HEK293 (cell line): ENCODE data around the gene TEPSIN.
A peak's percentile ranks its signal among the peaks of the same experiment; 100 is the strongest.

Source experiments
- CTCF ChIA-PET: fragments of 350-600 bp; formaldehyde crosslinking; extraction: SDS; loops from one replicate; lab custom pipeline; 2021; ENCODE audit warnings: antibody characterized with exemption; lab: Yijun Ruan, JAX
- POLR2A ChIA-PET: fragments of 300-600 bp; formaldehyde crosslinking; extraction: SDS; loops from one replicate; lab custom pipeline; 2020; ENCODE audit warnings: antibody characterized with exemption, inconsistent platforms; lab: Yijun Ruan, JAX
- H3K27ac ChIP-seq: fragments of 200-500 bp; sonication (Bioruptor generic); 2 replicates; pipeline ENCODE4 v1.5.1; 2014; ENCODE audit warnings: low read depth, low read length, control low read depth, inconsistent platforms; ENCODE audit errors: extremely low read depth
- H3K36me3 ChIP-seq, 2 experiments: fragments of 200-500 bp in 1 of 2; sonication (Bioruptor generic) in 1 of 2; 1 replicate in 1 of 2; 2 replicates in 1 of 2; pipeline ENCODE4 v1.5.1; 2014 to 2017; ENCODE audit warnings: inconsistent platforms in 2 of 2, low read length in 2 of 2; ENCODE audit not compliant: control insufficient read depth in 2 of 2, insufficient read depth in 1 of 2
- H3K4me1 ChIP-seq: fragments of 200-500 bp; sonication (Bioruptor generic); 2 replicates; pipeline ENCODE4 v1.5.1; 2014; ENCODE audit warnings: mild to moderate bottlenecking, low read length, inconsistent platforms; ENCODE audit not compliant: control insufficient read depth, insufficient read depth
- H3K4me3 ChIP-seq: 2 replicates; pipeline ENCODE4 v1.5.1; 2011; ENCODE audit warnings: low read depth, mild to moderate bottlenecking, control low read depth, low read length, moderate library complexity
- H3K9me3 ChIP-seq: fragments of 200-500 bp; sonication (Bioruptor generic); 2 replicates; pipeline ENCODE4 v1.5.1; 2014; ENCODE audit warnings: low read depth, low read length, inconsistent platforms; ENCODE audit not compliant: control insufficient read depth, insufficient read depth
- ATF2 ChIP-seq: fragments of 450-650 bp; formaldehyde crosslinking; IDR thresholded peaks from 2 replicates; pipeline ENCODE4 v1.5.1; 2016; ENCODE audit warnings: missing biosample characterization, missing genetic modification characterization, low read depth
- CTCF ChIP-seq: fragments of 450-650 bp; formaldehyde crosslinking; IDR thresholded peaks from 2 replicates; pipeline ENCODE4 v1.5.1; 2016; ENCODE audit warnings: missing biosample characterization, missing genetic modification characterization
- EGR2 ChIP-seq: fragments of 450-650 bp; formaldehyde crosslinking; IDR thresholded peaks from 2 replicates; pipeline ENCODE4 v1.5.1; 2016; ENCODE audit warnings: low read depth, missing biosample characterization, missing genetic modification characterization
- GLIS1 ChIP-seq: fragments of 450-650 bp; formaldehyde crosslinking; IDR thresholded peaks from 2 replicates; pipeline ENCODE4 v1.5.1; 2016; ENCODE audit warnings: missing biosample characterization, missing genetic modification characterization
- GLIS2 ChIP-seq: fragments of 450-650 bp; formaldehyde crosslinking; IDR thresholded peaks from 2 replicates; pipeline ENCODE4 v1.5.1; 2016; ENCODE audit warnings: missing biosample characterization, missing genetic modification characterization
- KLF10 ChIP-seq: fragments of 450-650 bp; IDR thresholded peaks from 2 replicates; pipeline ENCODE4 v1.5.1; 2018; ENCODE audit warnings: missing biosample characterization, mild to moderate bottlenecking, missing genetic modification characterization
- KLF7 ChIP-seq: fragments of 450-650 bp; formaldehyde crosslinking; IDR thresholded peaks from 2 replicates; pipeline ENCODE4 v1.5.1; 2016; ENCODE audit warnings: missing biosample characterization, missing genetic modification characterization, borderline replicate concordance
- SCRT1 ChIP-seq: fragments of 450-650 bp; formaldehyde crosslinking; IDR thresholded peaks from 2 replicates; pipeline ENCODE4 v1.5.1; 2016; ENCODE audit warnings: missing biosample characterization, missing genetic modification characterization, borderline replicate concordance
- SCRT2 ChIP-seq: fragments of 450-650 bp; formaldehyde crosslinking; IDR thresholded peaks from 2 replicates; pipeline ENCODE4 v1.5.1; 2016; ENCODE audit warnings: missing biosample characterization, missing genetic modification characterization
- SP2 ChIP-seq: fragments of 450-650 bp; formaldehyde crosslinking; IDR thresholded peaks from 2 replicates; pipeline ENCODE4 v1.5.1; 2016; ENCODE audit warnings: missing biosample characterization, missing genetic modification characterization
- ZBTB1 ChIP-seq: fragments of 450-650 bp; formaldehyde crosslinking; IDR thresholded peaks from 2 replicates; pipeline ENCODE4 v1.5.1; 2016; ENCODE audit warnings: missing biosample characterization, missing genetic modification characterization
- ZBTB10 ChIP-seq: fragments of 450-650 bp; formaldehyde crosslinking; IDR thresholded peaks from 2 replicates; pipeline ENCODE4 v1.5.1; 2016; ENCODE audit warnings: missing biosample characterization, missing genetic modification characterization
- ZBTB17 ChIP-seq: fragments of 450-650 bp; formaldehyde crosslinking; IDR thresholded peaks from 2 replicates; pipeline ENCODE4 v1.5.1; 2016; ENCODE audit warnings: missing biosample characterization, missing genetic modification characterization
- ZBTB44 ChIP-seq: fragments of 450-650 bp; IDR thresholded peaks from 2 replicates; pipeline ENCODE4 v1.5.1; 2018; ENCODE audit warnings: missing biosample characterization, mild to moderate bottlenecking, missing genetic modification characterization
- ZBTB7A ChIP-seq: fragments of 450-650 bp; formaldehyde crosslinking; IDR thresholded peaks from 2 replicates; pipeline ENCODE4 v1.5.1; 2016; ENCODE audit warnings: low read depth, missing biosample characterization, missing genetic modification characterization
- ZEB2 ChIP-seq: fragments of 450-650 bp; formaldehyde crosslinking; IDR thresholded peaks from 2 replicates; pipeline ENCODE4 v1.5.1; 2016; ENCODE audit warnings: missing biosample characterization, missing genetic modification characterization
- ZFHX2 ChIP-seq: fragments of 450-650 bp; formaldehyde crosslinking; conservative IDR thresholded peaks from 2 replicates; pipeline ENCODE4 v1.5.1; 2016; ENCODE audit warnings: missing biosample characterization, missing genetic modification characterization
- ZNF10 ChIP-seq: fragments of 450-650 bp; formaldehyde crosslinking; IDR thresholded peaks from 2 replicates; pipeline ENCODE4 v1.5.1; 2017; ENCODE audit warnings: missing biosample characterization, missing genetic modification characterization
- ZNF2 ChIP-seq: fragments of 450-650 bp; formaldehyde crosslinking; IDR thresholded peaks from 2 replicates; pipeline ENCODE4 v1.5.1; 2016; ENCODE audit warnings: missing biosample characterization, missing genetic modification characterization
- ZNF404 ChIP-seq: fragments of 450-650 bp; formaldehyde crosslinking; IDR thresholded peaks from 2 replicates; pipeline ENCODE4 v1.5.1; 2017; ENCODE audit warnings: missing biosample characterization, missing genetic modification characterization
- ZNF416 ChIP-seq: fragments of 450-650 bp; formaldehyde crosslinking; IDR thresholded peaks from 2 replicates; pipeline ENCODE4 v1.5.1; 2016; ENCODE audit warnings: missing biosample characterization, missing genetic modification characterization
- ZNF529 ChIP-seq: fragments of 450-650 bp; formaldehyde crosslinking; IDR thresholded peaks from 2 replicates; pipeline ENCODE4 v1.5.1; 2017; ENCODE audit warnings: missing genetic modification characterization, missing biosample characterization; ENCODE audit not compliant: insufficient replicate concordance
- ZNF561 ChIP-seq: fragments of 450-650 bp; IDR thresholded peaks from 2 replicates; pipeline ENCODE4 v1.5.1; 2018; ENCODE audit warnings: missing biosample characterization, missing genetic modification characterization, borderline replicate concordance
- ZNF645 ChIP-seq: fragments of 450-650 bp; formaldehyde crosslinking; IDR thresholded peaks from 2 replicates; pipeline ENCODE4; 2016; ENCODE audit warnings: missing biosample characterization, missing genetic modification characterization
- ZNF654 ChIP-seq: fragments of 450-650 bp; formaldehyde crosslinking; IDR thresholded peaks from 2 replicates; pipeline ENCODE4 v1.5.1; 2016; ENCODE audit warnings: low read depth, missing biosample characterization, missing genetic modification characterization
- ZNF677 ChIP-seq: fragments of 450-650 bp; IDR thresholded peaks from 2 replicates; pipeline ENCODE4 v1.5.0; 2018; ENCODE audit warnings: missing biosample characterization, mild to moderate bottlenecking, missing genetic modification characterization, moderate library complexity
- ZSCAN30 ChIP-seq: fragments of 450-650 bp; IDR thresholded peaks from 2 replicates; pipeline ENCODE4 v1.5.1; 2018; ENCODE audit warnings: missing biosample characterization, mild to moderate bottlenecking, missing genetic modification characterization, moderate library complexity

Gene TEPSIN

GRCh38 chr17:81241648-81242420, 3.0 kb upstream of the TEPSIN start:
- ChIA-PET POLR2A (interaction anchor here (0.6 to 1.8 kb wide), 2 partner anchors 16 to 19 kb away, joined by 3 to 6 read pairs; partner anchors contain the start of gene CEP131), CTCF (interaction anchor here (0.6 to 5.2 kb wide), 6 partner anchors 12 to 197 kb away, joined by 3 to 42 read pairs (median 4); no protein-coding TSS in a partner anchor)
- H3K4me3 ChIP-seq, result no peak overlapping the region
- H3K36me3 ChIP-seq, result peaks cover 0 to 33% of the 10 kb centered on the region in 2 experiments; a peak in 2 of 3 replicates
- H3K4me1 ChIP-seq, result no peaks in the 10 kb centered on the region; the same call in 1 of the 2 replicates
- H3K27ac ChIP-seq, result no peak overlapping the region
- no peaks in the 10 kb centered on the region for H3K9me3 ChIP-seq
- TF ChIP-seq ZBTB10 (tag by site-specific recombination) (peak; percentile 77; the same call in 1 of the 2 replicates), ZNF2 (tag by site-specific recombination) (peak; percentile 63; the same call in 1 of the 2 replicates), EGR2 (tag by site-specific recombination) (peak; percentile 63), ZBTB17 (0 out of 2 replicates have a peak, but pooled peaks have one; percentile 10), ZBTB1 (tag by site-specific recombination) (no peak), ZNF404 (tag by site-specific recombination) (no peak), ZSCAN30 (tag by site-specific recombination) (0 out of 2 replicates have a peak, but pooled peaks have one; percentile 44), ATF2 (tag by site-specific recombination) (no peak), ZNF645 (tag by site-specific recombination) (no peak), ZNF10 (peak; percentile 24; the same call in 1 of the 2 replicates), CTCF (tag by site-specific recombination) (peak; percentile 84), ZNF654 (tag by site-specific recombination) (peak; percentile 73), SCRT2 (tag by site-specific recombination) (peak; percentile 100), ZBTB44 (tag by site-specific recombination) (peak; percentile 67; the same call in 1 of the 2 replicates), KLF7 (tag by site-specific recombination) (no peak), GLIS2 (tag by site-specific recombination) (peak; percentile 48; the same call in 1 of the 2 replicates), ZNF561 (tag by site-specific recombination) (0 out of 2 replicates have a peak, but pooled peaks have one; percentile 30), ZBTB7A (0 out of 2 replicates have a peak, but pooled peaks have one; percentile 35), SP2 (peak; percentile 43), ZNF529 (no peak), ZNF677 (tag by site-specific recombination) (no peak), GLIS1 (peak; percentile 25; the same call in 1 of the 2 replicates), ZFHX2 (tag by site-specific recombination) (peak; percentile 39; the same call in 1 of the 2 replicates), KLF10 (no peak), ZEB2 (peak; percentile 28; the same call in 1 of the 2 replicates), ZNF416 (tag by site-specific recombination) (no peak), SCRT1 (peak; percentile 99)
